NCI-H2171 treated with DMSO at 0.1 percent for 48 hours (cell line): ENCODE results near the gene HEBP1.

Experiments
- DNase-seq: peaks from one replicate; lab custom pipeline; 2025; lab: John Stamatoyannopoulos, UW

The HEBP1 gene

DNA sequence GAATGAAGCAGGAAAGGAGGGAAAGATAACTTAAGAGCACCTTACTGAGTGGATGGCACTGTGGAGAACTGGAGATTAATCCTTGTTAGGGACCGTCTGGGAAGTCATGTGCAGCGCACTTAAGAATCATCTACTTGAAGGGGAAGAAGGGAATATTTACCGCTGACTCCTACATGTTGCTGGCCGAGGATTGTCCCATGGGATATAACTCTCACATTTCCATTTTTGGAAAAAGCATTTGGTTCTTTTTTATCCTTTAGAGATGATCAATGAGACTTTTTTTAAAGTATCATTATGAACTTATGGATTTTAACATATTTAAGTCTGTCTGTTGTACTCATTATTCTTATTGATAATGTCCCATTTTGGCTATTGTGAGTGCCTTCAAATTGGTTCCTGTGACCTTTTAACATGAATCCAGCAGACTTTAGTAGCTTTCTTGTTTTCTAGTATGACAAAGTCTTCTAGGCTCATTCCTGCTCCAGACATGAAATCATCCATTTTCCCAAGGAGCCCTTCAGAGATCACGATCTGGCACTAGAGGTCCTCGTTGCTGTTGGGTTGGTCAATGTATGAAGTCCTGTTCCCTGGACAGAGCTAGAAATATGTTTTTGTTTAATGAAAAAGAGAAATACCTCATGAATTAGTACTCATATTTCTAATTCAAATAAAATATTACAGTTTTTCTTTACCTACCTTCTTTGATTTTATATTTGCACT, 23.9 kb upstream of the HEBP1 start:
- peak; percentile 39 for DNase-seq

DNA sequence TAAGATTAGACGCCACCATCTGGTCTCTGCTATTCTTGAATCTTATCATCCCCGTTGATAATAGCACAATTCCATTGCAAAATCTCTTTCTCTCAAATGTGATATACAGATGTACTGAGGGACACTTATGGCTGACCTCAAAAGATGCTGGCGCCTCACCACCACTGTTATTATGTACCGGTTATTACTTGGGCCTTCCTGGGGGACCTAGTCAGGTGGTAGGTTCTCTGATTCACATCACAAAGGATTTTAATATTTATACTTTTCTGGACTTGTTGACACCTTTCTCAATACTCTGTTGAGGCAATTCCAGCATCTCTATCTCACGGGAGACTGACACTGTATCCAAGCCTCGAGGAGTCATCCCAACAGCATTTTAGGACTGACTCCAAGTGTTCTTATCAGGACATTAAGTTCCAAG, 22.8 kb upstream of the HEBP1 start:
- DNase-seq, result no peak

DNA sequence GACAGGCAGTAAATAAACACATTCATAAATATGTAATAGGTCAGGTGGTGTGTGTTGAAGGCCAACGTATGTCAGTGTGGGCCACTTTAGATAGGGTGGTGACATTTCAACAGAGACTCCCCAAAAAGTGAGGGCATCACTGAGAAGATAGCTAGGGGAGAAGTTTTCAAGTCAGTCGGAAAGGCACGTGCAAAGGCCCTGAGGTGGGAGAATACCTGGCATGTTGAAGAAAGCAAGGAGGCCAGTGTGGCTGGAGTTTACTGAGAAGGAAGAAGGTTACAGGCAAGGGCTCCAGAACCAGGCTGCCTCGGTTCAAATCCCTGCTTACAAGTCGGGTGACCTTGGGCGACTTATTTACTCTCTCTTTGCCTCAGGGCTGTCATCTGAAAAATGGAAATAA, 11.0 kb upstream of the HEBP1 start:
- no peak for DNase-seq

GRCh38 chr12:13008741-13009380, 8.8 kb upstream of the HEBP1 start:
- DNase-seq, result no peak

GRCh38 chr12:13007496-13008233, 7.6 kb upstream of the HEBP1 start:
- no peak for DNase-seq

GRCh38 chr12:13005649-13006048, 5.6 kb upstream of the HEBP1 start:
- no peak for DNase-seq

DNA sequence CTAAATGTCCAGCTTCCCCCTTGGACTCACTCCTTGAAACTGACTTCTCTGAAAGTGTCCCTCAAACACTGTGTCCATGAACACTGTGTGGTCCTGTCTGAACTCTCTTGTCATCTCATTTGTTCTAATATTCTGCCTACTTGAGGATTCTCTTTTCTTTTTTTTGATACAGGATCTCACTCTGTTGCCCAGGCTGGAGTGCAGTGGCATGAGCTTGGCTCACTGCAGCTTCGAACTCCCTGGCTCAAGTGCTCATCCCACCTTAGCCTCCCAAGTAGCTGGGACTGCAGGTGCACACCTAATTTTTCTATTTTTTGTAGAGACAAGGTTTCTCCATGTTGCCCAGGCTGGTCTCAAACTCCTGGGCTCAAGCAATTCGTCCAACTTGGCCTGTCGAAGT, 4.9 kb upstream of the HEBP1 start:
- DNase-seq, result no peak

DNA sequence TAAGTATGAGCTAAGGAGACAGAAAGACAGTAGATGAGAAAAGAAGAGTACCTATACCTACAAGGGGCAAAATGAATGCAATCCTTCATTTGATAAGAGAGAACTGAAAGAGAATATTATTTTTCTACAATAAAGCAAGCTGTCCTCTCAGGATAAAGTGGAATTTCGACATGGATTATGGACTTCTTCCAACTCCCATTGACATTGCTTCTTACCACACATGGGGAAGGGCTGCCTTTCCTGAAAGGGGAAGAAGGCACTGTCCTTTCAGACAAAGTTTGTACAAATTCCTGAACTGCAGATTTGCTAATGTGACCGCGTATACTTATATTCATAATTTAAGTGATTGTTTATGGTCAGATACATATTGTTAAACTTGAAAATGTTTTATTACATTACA, 4.3 kb upstream of the HEBP1 start:
- no peak for DNase-seq

DNA sequence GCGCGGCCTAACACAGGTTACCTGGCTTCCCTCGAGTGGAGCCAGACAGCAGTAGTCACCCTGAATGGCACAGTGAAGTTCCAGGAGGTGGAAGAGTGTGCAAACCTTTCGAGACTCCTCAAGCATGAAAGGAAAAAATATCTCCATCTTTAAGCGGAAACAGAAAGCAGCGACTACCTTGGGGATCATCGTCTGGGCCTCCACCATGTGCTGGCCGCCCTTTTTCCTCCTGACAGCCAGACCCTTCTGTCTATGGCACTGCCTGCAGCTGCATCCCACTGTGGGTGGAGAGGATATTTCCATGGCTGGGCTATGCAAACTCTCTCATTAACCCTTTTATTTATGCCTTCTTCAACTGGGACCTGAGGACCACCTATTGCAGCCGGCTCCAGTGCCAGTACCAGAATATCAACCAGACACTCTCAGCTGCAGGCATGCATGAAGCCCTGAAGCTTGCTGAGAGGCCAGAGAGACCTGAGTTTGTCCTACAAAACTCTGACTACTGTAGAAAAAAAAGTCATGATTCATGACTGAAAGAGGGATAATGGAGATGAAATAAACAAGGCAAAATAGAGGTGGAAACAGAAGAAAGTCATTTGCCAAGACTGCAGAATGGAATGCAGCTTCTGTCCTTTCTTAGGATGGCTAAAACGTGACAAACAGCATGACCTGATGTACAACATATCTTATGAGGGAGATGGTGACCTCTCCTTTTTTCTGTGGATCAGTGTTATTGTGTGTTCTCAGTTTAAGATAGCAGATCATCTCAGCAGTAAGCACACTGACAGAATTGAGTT, 2.4 kb upstream of the HEBP1 start:
- DNase-seq, result no peak

- no peak for DNase-seq
These were observed 1.6 kb upstream of the HEBP1 start for GRCh38 chr12:13001775-13002040.

- peak; percentile 38 for DNase-seq
These were observed 1.1 kb upstream of the HEBP1 start for GRCh38 chr12:13000925-13001774.

- DNase-seq, result no peak
These were observed 505 bp upstream of the HEBP1 start for GRCh38 chr12:13000616-13000924.

DNA sequence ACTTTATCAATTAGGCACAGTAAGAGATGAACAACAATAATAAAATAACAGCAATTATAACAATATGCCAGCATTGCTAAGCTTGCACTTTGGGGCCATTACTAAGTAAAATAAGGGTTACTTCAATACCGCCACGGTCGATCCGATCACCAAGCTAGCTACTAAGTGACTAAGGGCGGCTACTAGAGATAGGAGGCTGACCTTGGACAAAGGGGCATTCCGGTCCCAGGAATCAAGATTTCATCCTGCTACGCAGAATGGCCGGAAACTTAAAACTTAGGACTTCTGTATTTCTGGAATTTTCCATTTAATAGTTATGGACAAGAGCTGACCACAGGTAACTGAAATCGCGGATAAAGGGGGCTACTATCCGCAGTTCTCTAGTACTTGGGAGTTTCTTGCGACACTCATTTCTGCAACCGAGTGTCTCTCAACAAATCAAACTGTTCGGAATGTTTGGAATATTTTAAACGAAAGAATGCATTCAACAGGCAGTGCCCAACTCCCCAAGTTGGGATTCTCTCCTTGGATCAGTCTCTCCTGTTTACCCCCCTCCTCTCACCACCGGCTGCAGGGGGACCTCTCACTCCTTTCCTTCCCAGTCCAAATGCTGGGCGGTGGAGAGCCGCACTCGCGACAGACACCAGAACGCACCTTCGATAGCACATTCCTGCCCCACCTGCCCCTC, 650 bp downstream of the HEBP1 start:
- DNase-seq, result no peak

GRCh38 chr12:12998248-12998647, 1.8 kb downstream of the HEBP1 start:
- no peak for DNase-seq

DNA sequence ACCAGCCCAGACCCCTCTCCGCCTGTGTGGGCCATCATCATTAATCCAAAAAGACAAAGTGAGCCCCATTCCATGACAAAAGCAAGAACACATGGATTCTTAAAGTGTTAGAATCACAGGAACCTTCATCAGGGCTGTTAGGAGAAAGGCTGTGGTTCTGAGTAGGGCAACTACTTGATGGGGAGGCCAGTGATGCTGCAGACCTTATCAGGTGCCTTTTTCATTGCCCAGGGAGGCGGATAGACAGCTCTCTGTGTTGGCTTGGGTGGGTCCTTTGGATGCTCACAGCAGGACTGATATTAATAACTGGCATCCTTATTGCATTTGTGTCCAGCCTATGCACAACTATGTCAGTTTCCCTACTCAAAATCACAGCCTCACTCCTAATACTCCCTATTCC, 2.3 kb downstream of the HEBP1 start:
- DNase-seq, result no peak

GRCh38 chr12:12997156-12997555, 2.9 kb downstream of the HEBP1 start:
- no peak for DNase-seq

DNA sequence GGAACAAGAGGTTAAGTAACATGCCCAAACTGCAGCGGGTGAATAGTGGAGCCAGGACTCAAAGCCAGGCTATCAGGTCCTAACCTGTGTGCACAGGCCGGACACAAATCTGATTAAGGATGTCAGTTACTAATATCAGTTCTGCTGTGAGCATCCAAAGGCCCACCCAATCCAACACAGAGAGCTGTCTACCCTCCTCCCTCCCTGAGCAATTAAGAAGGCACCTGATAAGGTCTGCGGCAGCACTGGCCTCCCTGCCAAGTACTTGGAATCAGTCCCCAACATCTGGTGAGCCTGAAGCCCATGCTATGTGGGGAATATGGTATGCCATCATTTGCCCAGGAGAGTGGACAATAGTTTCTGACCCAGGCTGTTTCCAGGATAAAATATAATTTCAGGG, 3.9 kb downstream of the HEBP1 start:
- DNase-seq, result no peak

- no peak for DNase-seq
These were observed 5.0 kb downstream of the HEBP1 start for GRCh38 chr12:12995088-12995487.

GRCh38 chr12:12993367-12993766, 6.7 kb downstream of the HEBP1 start:
- no peak for DNase-seq

DNA sequence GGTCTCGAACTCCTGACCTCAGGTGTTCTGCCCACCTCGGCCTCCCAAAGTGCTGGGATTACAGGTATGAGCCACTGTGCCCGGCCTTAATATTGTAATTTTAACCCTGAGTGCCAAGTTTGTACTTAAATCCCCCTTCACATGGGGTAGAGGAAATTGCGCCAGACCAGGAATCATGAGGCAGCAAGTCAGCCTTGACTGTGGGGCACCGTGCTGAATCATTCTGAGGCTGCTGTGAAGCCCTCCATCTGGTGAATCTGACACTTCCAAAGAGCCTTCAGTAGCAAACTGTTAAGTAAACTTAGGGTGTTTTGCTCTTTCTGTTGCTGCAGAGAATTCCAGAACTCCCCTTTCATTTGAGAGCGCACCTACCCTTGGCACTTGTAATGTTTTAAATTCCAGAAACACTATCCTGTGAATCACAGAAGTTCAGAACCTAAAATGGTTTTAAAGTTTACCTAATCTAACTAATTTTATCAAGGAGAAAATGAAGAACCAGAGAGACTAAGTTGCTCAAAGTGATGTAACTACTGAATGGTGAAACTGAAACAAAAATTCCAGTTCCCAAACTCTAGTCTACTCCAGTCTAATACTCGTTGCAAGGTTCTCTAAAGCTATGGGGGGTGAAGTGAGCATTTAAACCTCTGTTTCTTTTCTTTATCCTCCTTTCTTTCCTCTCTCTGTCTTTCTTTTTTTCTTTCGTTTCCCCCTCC, 7.5 kb downstream of the HEBP1 start:
- DNase-seq, result no peak
